ENCODE results near the gene TBX15.
A peak's percentile ranks its signal among the peaks of the same experiment; 100 is the strongest.

Gene TBX15

GRCh38 chr1:118988186-118989005 lies at the start of gene TBX15:
TBX15 (minus strand) TSS chr1:118988343; CDS start chr1:118987795, 548 bp downstream.
- no peak for DNase-seq

GRCh38 chr1:119034359-119034758 lies 46.2 kb upstream of the TBX15 start:
- DNase-seq: no peak

- no peak for DNase-seq
Measured at GRCh38 chr1:119032986-119033385, 44.8 kb upstream of the TBX15 start.

GRCh38 chr1:119027759-119028158 lies 39.6 kb upstream of the TBX15 start:
- DNase-seq: no peak

GRCh38 chr1:119026956-119027355 lies 38.8 kb upstream of the TBX15 start:
- no peak for DNase-seq

- no peak for DNase-seq
Measured at GRCh38 chr1:119015547-119015946, 27.4 kb upstream of the TBX15 start.

- DNase-seq: no peak
Measured at GRCh38 chr1:119012383-119012782, 24.2 kb upstream of the TBX15 start.

GRCh38 chr1:119011706-119012105 lies 23.6 kb upstream of the TBX15 start:
- DNase-seq: no peak

- DNase-seq: no peak
Measured at GRCh38 chr1:119011116-119011515, 23.0 kb upstream of the TBX15 start.

- no peak for DNase-seq
Measured at GRCh38 chr1:119010201-119010600, 22.1 kb upstream of the TBX15 start.

- DNase-seq: no peak
Measured at GRCh38 chr1:119009312-119009655, 21.1 kb upstream of the TBX15 start.

GRCh38 chr1:119008483-119009311 lies 20.6 kb upstream of the TBX15 start:
- peak; percentile 54 for DNase-seq

GRCh38 chr1:119007670-119008482 lies 19.7 kb upstream of the TBX15 start:
- no peak for DNase-seq

- DNase-seq: no peak
Measured at GRCh38 chr1:119007339-119007669, 19.2 kb upstream of the TBX15 start.

GRCh38 chr1:119006406-119007279 lies 18.5 kb upstream of the TBX15 start:
- no peak for DNase-seq

- DNase-seq: no peak
Measured at GRCh38 chr1:119005724-119006405, 17.7 kb upstream of the TBX15 start.

- no peak for DNase-seq
Measured at GRCh38 chr1:119004781-119005180, 16.6 kb upstream of the TBX15 start.

- DNase-seq: no peak
Measured at GRCh38 chr1:119004129-119004527, 16.0 kb upstream of the TBX15 start.

GRCh38 chr1:119003413-119004128 lies 15.4 kb upstream of the TBX15 start:
- DNase-seq: no peak

GRCh38 chr1:119002028-119002686 lies 14.0 kb upstream of the TBX15 start:
- no peak for DNase-seq

Data from DMS79 treated with DMSO at 0.1 percent for 48 hours (cell line).